ENCODE data around the gene FAS.

DNA sequence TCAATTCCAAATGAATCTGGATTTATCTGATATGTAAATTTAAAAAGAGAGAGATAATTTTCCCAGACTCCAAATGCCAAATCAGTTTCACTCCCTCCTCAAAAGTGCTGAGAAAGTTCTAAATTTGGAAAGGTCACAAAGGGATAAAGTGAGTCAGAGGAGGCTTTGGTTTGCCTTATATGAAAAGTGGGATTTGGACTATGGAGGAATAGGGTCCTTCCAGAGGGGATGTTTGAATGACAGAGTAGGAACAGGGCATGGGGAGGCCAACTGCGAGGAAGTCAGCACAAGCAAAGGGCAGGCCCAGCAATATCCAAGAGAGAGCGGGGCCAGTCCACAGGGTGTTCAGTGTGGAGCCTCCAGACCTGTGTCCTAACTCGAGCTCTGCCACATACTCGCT is 9.8 kb upstream of the FAS start:
- TF ChIP-seq EZH2 (IDR thresholded peaks at IDR 0.05) = no peak
- TF ChIP-seq, protein P1, sequence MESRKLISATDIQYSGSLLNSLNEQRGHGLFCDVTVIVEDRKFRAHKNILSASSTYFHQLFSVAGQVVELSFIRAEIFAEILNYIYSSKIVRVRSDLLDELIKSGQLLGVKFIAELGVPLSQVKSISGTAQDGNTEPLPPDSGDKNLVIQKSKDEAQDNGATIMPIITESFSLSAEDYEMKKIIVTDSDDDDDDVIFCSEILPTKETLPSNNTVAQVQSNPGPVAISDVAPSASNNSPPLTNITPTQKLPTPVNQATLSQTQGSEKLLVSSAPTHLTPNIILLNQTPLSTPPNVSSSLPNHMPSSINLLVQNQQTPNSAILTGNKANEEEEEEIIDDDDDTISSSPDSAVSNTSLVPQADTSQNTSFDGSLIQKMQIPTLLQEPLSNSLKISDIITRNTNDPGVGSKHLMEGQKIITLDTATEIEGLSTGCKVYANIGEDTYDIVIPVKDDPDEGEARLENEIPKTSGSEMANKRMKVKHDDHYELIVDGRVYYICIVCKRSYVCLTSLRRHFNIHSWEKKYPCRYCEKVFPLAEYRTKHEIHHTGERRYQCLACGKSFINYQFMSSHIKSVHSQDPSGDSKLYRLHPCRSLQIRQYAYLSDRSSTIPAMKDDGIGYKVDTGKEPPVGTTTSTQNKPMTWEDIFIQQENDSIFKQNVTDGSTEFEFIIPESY (IDR thresholded peaks at IDR 0.05; ENCODE audit: extremely low read depth, insufficient replicate concordance, low read length) = no peak
- TF ChIP-seq EGR1 (IDR thresholded peaks at IDR 0.05; ENCODE audit: low read depth) = no peak
- TF ChIP-seq POLR2AphosphoS5 (IDR thresholded peaks at IDR 0.05; ENCODE audit: low read depth, low read length) = no peak
- TF ChIP-seq CEBPB (IDR thresholded peaks at IDR 0.05; ENCODE audit: low read depth) = no peak
- TF ChIP-seq, protein P2, sequence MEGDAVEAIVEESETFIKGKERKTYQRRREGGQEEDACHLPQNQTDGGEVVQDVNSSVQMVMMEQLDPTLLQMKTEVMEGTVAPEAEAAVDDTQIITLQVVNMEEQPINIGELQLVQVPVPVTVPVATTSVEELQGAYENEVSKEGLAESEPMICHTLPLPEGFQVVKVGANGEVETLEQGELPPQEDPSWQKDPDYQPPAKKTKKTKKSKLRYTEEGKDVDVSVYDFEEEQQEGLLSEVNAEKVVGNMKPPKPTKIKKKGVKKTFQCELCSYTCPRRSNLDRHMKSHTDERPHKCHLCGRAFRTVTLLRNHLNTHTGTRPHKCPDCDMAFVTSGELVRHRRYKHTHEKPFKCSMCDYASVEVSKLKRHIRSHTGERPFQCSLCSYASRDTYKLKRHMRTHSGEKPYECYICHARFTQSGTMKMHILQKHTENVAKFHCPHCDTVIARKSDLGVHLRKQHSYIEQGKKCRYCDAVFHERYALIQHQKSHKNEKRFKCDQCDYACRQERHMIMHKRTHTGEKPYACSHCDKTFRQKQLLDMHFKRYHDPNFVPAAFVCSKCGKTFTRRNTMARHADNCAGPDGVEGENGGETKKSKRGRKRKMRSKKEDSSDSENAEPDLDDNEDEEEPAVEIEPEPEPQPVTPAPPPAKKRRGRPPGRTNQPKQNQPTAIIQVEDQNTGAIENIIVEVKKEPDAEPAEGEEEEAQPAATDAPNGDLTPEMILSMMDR (IDR thresholded peaks at IDR 0.05 in 2 of 3, conservative IDR thresholded peaks at IDR 0.05 in 1 of 3; ENCODE audit: borderline replicate concordance in 1 of 3, insufficient read depth in 1 of 3, low read depth in 2 of 3, low read length in 2 of 3) = no peak
- no peak for TF ChIP-seq POLR2A (IDR thresholded peaks at IDR 0.05; ENCODE audit: borderline replicate concordance, extremely low read depth, insufficient read depth, insufficient read length)
- TF ChIP-seq YY1 (IDR thresholded peaks at IDR 0.05; ENCODE audit: extremely low read depth, insufficient replicate concordance, low read depth, low read length) = no peak
- TF ChIP-seq, protein P3, sequence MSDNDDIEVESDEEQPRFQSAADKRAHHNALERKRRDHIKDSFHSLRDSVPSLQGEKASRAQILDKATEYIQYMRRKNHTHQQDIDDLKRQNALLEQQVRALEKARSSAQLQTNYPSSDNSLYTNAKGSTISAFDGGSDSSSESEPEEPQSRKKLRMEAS (IDR thresholded peaks at IDR 0.05) = no peak
- no peak for TF ChIP-seq SIN3A (IDR thresholded peaks at IDR 0.05; ENCODE audit: low read depth)
- TF ChIP-seq, protein P4, sequence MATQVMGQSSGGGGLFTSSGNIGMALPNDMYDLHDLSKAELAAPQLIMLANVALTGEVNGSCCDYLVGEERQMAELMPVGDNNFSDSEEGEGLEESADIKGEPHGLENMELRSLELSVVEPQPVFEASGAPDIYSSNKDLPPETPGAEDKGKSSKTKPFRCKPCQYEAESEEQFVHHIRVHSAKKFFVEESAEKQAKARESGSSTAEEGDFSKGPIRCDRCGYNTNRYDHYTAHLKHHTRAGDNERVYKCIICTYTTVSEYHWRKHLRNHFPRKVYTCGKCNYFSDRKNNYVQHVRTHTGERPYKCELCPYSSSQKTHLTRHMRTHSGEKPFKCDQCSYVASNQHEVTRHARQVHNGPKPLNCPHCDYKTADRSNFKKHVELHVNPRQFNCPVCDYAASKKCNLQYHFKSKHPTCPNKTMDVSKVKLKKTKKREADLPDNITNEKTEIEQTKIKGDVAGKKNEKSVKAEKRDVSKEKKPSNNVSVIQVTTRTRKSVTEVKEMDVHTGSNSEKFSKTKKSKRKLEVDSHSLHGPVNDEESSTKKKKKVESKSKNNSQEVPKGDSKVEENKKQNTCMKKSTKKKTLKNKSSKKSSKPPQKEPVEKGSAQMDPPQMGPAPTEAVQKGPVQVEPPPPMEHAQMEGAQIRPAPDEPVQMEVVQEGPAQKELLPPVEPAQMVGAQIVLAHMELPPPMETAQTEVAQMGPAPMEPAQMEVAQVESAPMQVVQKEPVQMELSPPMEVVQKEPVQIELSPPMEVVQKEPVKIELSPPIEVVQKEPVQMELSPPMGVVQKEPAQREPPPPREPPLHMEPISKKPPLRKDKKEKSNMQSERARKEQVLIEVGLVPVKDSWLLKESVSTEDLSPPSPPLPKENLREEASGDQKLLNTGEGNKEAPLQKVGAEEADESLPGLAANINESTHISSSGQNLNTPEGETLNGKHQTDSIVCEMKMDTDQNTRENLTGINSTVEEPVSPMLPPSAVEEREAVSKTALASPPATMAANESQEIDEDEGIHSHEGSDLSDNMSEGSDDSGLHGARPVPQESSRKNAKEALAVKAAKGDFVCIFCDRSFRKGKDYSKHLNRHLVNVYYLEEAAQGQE (IDR thresholded peaks at IDR 0.05; ENCODE audit: low read depth) = no peak

Measured in HCT116 (cell line).